Activated T-cell treated with anti-CD3 and anti-CD28 coated beads for 48 hours (primary cell): ENCODE data around the gene SGMS1.
"Not testable (repeated sequence)": the region's sequence is repeated elsewhere in the genome, so short reads cannot be mapped to it uniquely, and the experiment has no call there.

Experiments used
- DNase-seq: peaks from one replicate; pipeline ENCODE4 v3.0.0-alpha.2; 2020; ENCODE audit warnings: low read depth

The SGMS1 gene

GRCh38 chr10:50536617-50537240, 87.0 kb downstream of the SGMS1 start:
- DNase-seq = no peak

GRCh38 chr10:50534748-50535376, 88.9 kb downstream of the SGMS1 start:
- not testable (repeated sequence) for DNase-seq

- no peak for DNase-seq
Measured at GRCh38 chr10:50533296-50533695, 90.5 kb downstream of the SGMS1 start.

GRCh38 chr10:50531388-50532077, 92.2 kb downstream of the SGMS1 start:
- DNase-seq = no peak

GRCh38 chr10:50529660-50530059, 94.1 kb downstream of the SGMS1 start:
- DNase-seq = no peak

GRCh38 chr10:50528206-50528605, 95.5 kb downstream of the SGMS1 start:
- no peak for DNase-seq

- no peak for DNase-seq
Measured at GRCh38 chr10:50527442-50528043, 96.2 kb downstream of the SGMS1 start.

- DNase-seq = no peak
Measured at GRCh38 chr10:50526185-50526584, 97.6 kb downstream of the SGMS1 start.

- DNase-seq = no peak
Measured at GRCh38 chr10:50523357-50523756, 100.4 kb downstream of the SGMS1 start.

- DNase-seq = no peak
Measured at GRCh38 chr10:50522908-50523307, 100.8 kb downstream of the SGMS1 start.

- no peak for DNase-seq
Measured at GRCh38 chr10:50520115-50520514, 103.6 kb downstream of the SGMS1 start.

GRCh38 chr10:50517626-50518025, 106.1 kb downstream of the SGMS1 start:
- DNase-seq = no peak

- no peak for DNase-seq
Measured at GRCh38 chr10:50516171-50516570, 107.6 kb downstream of the SGMS1 start.

GRCh38 chr10:50515420-50515819, 108.3 kb downstream of the SGMS1 start:
- no peak for DNase-seq

GRCh38 chr10:50514995-50515394, 108.8 kb downstream of the SGMS1 start:
- no peak for DNase-seq

- no peak for DNase-seq
Measured at GRCh38 chr10:50513956-50514355, 109.8 kb downstream of the SGMS1 start.

- no peak for DNase-seq
Measured at GRCh38 chr10:50512743-50513416, 110.9 kb downstream of the SGMS1 start.

- DNase-seq = no peak
Measured at GRCh38 chr10:50512214-50512595, 111.6 kb downstream of the SGMS1 start.

- no peak for DNase-seq
Measured at GRCh38 chr10:50511492-50512213, 112.1 kb downstream of the SGMS1 start.

GRCh38 chr10:50510517-50511473, 113.0 kb downstream of the SGMS1 start:
- no peak for DNase-seq
